T-helper 9 cell (primary cell): Measurements from ENCODE around the gene CPAMD8.

ENCODE experiments used
- DNase-seq: peaks from one replicate; pipeline ENCODE4 v3.0.0-alpha.2; 2020

Gene CPAMD8

GRCh38 chr19:16869331-16869972, 157.2 kb downstream of the CPAMD8 start:
- no peak for DNase-seq

GRCh38 chr19:16868423-16869130, 158.0 kb downstream of the CPAMD8 start:
- DNase-seq: no peak

GRCh38 chr19:16867211-16867610, 159.4 kb downstream of the CPAMD8 start:
- DNase-seq: no peak

GRCh38 chr19:16862826-16863415, 163.7 kb downstream of the CPAMD8 start:
- DNase-seq: no peak

- no peak for DNase-seq
Measured at GRCh38 chr19:16861834-16862233, 164.8 kb downstream of the CPAMD8 start.

GRCh38 chr19:16861011-16861410, 165.6 kb downstream of the CPAMD8 start:
- no peak for DNase-seq

GRCh38 chr19:16860118-16860517, 166.5 kb downstream of the CPAMD8 start:
- DNase-seq: no peak

GRCh38 chr19:16859626-16860025, 167.0 kb downstream of the CPAMD8 start:
- no peak for DNase-seq

GRCh38 chr19:16856091-16856490, 170.5 kb downstream of the CPAMD8 start:
- no peak for DNase-seq

- DNase-seq: no peak
Measured at GRCh38 chr19:16853066-16853465, 173.5 kb downstream of the CPAMD8 start.

GRCh38 chr19:16851031-16851712, 175.4 kb downstream of the CPAMD8 start:
- DNase-seq: no peak

GRCh38 chr19:16850133-16850532, 176.5 kb downstream of the CPAMD8 start:
- no peak for DNase-seq

- DNase-seq: no peak
Measured at GRCh38 chr19:16849168-16849567, 177.4 kb downstream of the CPAMD8 start.

- no peak for DNase-seq
Measured at GRCh38 chr19:16847430-16847829, 179.2 kb downstream of the CPAMD8 start.

- DNase-seq: no peak
Measured at GRCh38 chr19:16846901-16847300, 179.7 kb downstream of the CPAMD8 start.
